ENCODE data around the gene TBC1D1.

DNA sequence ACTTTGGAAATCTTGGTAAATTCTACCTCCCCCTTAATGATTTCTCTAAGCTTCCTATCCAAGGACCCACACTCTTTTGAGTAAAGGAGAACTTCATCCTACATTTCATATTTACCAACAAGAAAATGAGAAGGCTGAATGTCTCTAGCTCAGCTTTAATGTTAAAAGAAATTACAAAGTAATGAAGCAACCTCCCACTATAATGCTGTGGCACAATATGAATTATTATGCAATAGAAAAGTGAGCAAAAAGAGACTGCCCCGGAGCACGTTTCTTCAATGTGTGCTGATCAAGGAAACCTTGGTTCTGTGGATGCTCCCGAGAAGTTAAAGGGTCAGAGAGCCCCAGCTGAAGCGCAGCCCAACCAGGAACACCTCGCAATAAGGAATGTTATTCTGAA, 9.1 kb upstream of the TBC1D1 start:
- TF ChIP-seq CTCF (conservative IDR thresholded peaks at IDR 0.05; ENCODE audit: low read depth in 2 of 2) (no peak), POLR2AphosphoS5 (IDR thresholded peaks at IDR 0.05; ENCODE audit: low read depth) (no peak), EZH2phosphoT487 (IDR thresholded peaks at IDR 0.05; ENCODE audit: unreplicated experiment) (no peak), JUNB (IDR thresholded peaks at IDR 0.05; ENCODE audit: unreplicated experiment) (no peak), EZH2 (IDR thresholded peaks at IDR 0.05; ENCODE audit: low read depth, unreplicated experiment) (no peak), NANOG (IDR thresholded peaks at IDR 0.05; ENCODE audit: borderline replicate concordance) (no peak), CREB1 (CRISPR knock-in tag; IDR thresholded peaks at IDR 0.05; ENCODE audit: low read depth) (no peak), STAT1 (IDR thresholded peaks at IDR 0.05; ENCODE audit: unreplicated experiment) (no peak), ZNF331 (CRISPR knock-in tag; IDR thresholded peaks at IDR 0.05; ENCODE audit: low read depth) (no peak), ETS1 (IDR thresholded peaks at IDR 0.05) (no peak), ZNF114 (CRISPR knock-in tag; IDR thresholded peaks at IDR 0.05) (no peak)
- TF ChIP-seq, protein P1, sequence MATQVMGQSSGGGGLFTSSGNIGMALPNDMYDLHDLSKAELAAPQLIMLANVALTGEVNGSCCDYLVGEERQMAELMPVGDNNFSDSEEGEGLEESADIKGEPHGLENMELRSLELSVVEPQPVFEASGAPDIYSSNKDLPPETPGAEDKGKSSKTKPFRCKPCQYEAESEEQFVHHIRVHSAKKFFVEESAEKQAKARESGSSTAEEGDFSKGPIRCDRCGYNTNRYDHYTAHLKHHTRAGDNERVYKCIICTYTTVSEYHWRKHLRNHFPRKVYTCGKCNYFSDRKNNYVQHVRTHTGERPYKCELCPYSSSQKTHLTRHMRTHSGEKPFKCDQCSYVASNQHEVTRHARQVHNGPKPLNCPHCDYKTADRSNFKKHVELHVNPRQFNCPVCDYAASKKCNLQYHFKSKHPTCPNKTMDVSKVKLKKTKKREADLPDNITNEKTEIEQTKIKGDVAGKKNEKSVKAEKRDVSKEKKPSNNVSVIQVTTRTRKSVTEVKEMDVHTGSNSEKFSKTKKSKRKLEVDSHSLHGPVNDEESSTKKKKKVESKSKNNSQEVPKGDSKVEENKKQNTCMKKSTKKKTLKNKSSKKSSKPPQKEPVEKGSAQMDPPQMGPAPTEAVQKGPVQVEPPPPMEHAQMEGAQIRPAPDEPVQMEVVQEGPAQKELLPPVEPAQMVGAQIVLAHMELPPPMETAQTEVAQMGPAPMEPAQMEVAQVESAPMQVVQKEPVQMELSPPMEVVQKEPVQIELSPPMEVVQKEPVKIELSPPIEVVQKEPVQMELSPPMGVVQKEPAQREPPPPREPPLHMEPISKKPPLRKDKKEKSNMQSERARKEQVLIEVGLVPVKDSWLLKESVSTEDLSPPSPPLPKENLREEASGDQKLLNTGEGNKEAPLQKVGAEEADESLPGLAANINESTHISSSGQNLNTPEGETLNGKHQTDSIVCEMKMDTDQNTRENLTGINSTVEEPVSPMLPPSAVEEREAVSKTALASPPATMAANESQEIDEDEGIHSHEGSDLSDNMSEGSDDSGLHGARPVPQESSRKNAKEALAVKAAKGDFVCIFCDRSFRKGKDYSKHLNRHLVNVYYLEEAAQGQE (IDR thresholded peaks at IDR 0.05; ENCODE audit: unreplicated experiment) = no peak

Data from GM23338 (cell line).